B cell (primary cell): ENCODE results near the gene CCL23. TPM values are rescaled to one million over a fixed set of nuclear protein-coding genes. Genes with fewer than 3 reads are reported as not detected.

Source experiments
- ATAC-seq: fragments of 200-7000 bp; cut with Tn5 transposase; one replicate; pipeline ENCODE4 v1.10.0; 2021; ENCODE audit warnings: low read depth, mild to moderate bottlenecking, moderate number of reproducible peaks, moderate library complexity
- CTCF ChIA-PET: fragments of 350-600 bp; sonication (Branson Sonifier 250); formaldehyde crosslinking; loops from one replicate; lab custom pipeline; 2021; ENCODE audit warnings: antibody characterized with exemption, inconsistent platforms; lab: Charles Lee
- POLR2A ChIA-PET: fragments of 350-600 bp; sonication (Branson Sonifier 250); formaldehyde crosslinking; loops from one replicate; lab custom pipeline; 2021; ENCODE audit warnings: antibody characterized with exemption; lab: Charles Lee
- DNase-seq: peaks from one replicate; pipeline ENCODE4 v3.0.0; 2013
- H2AFZ ChIP-seq: 2 replicates; pipeline ENCODE4 v1.6.1; 2012; ENCODE audit warnings: mild to moderate bottlenecking, low read depth, low read length; ENCODE audit not compliant: insufficient read depth, poor library complexity, severe bottlenecking
- H3K27ac ChIP-seq, 2 donors: 1 replicate in 1 of 2; 2 replicates in 1 of 2; pipeline ENCODE4 v1.5.1; 2012 to 2013; ENCODE audit warnings: low read length in 2 of 2, mild to moderate bottlenecking in 2 of 2, moderate library complexity in 1 of 2
- H3K27me3 ChIP-seq, 4 experiments: fragments of 200-600 bp in 1 of 4; sonication (generic) in 1 of 4; replicated peaks in 1 of 4; 1 replicate in 2 of 4; 2 replicates in 2 of 4; pipeline versions ENCODE4 v1.6.1 to v1.7.0; 2013 to 2016; ENCODE audit warnings: low read length in 3 of 4, mild to moderate bottlenecking in 2 of 4, mixed read lengths in 1 of 4, moderate library complexity in 1 of 4; ENCODE audit not compliant: insufficient read depth in 4 of 4, control insufficient read depth in 3 of 4; ENCODE audit errors: control extremely low read depth in 1 of 4
- H3K36me3 ChIP-seq, 2 experiments: replicated peaks in 1 of 2; 1 replicate in 1 of 2; 2 replicates in 1 of 2; pipeline versions ENCODE4 v1.6.1 to v1.7.1; 2013; ENCODE audit warnings: low read length in 1 of 2; ENCODE audit not compliant: insufficient read depth in 2 of 2, control insufficient read depth in 1 of 2; ENCODE audit errors: control extremely low read depth in 1 of 2, extremely low read depth in 1 of 2
- H3K4me1 ChIP-seq, 2 donors: fragments of 200-600 bp in 1 of 2; sonication (generic) in 1 of 2; 1 replicate in 1 of 2; 2 replicates in 1 of 2; pipeline versions ENCODE4 v1.5.1 to v1.6.1; 2013 to 2017; ENCODE audit warnings: low read length in 2 of 2; ENCODE audit not compliant: control insufficient read depth in 2 of 2, insufficient read depth in 2 of 2
- H3K4me2 ChIP-seq: replicated peaks from 2 replicates; pipeline ENCODE3; 2012; ENCODE audit warnings: mild to moderate bottlenecking, low read depth, low read length; ENCODE audit not compliant: poor library complexity, severe bottlenecking
- H3K4me3 ChIP-seq, 5 experiments: fragments of 200-600 bp in 1 of 5; sonication (generic) in 1 of 5; 1 replicate in 3 of 5; 2 replicates in 2 of 5; pipeline versions ENCODE4 v1.5.1 to v1.7.0; 2011 to 2016; ENCODE audit warnings: low read length in 4 of 5, mild to moderate bottlenecking in 4 of 5, low read depth in 2 of 5, control low read depth in 1 of 5, moderate library complexity in 1 of 5; ENCODE audit not compliant: insufficient read depth in 1 of 5; ENCODE audit errors: control extremely low read depth in 1 of 5, extremely low read depth in 1 of 5
- H3K79me2 ChIP-seq: fragments of 200-600 bp; sonication (generic); one replicate; pipeline ENCODE4 v1.6.0; 2016; ENCODE audit warnings: low read length; ENCODE audit not compliant: control insufficient read depth, insufficient read depth
- H3K9ac ChIP-seq: fragments of 200-600 bp; sonication (generic); 2 replicates; pipeline ENCODE4 v1.6.1; 2017; ENCODE audit warnings: mild to moderate bottlenecking, low read length, moderate library complexity
- H3K9me3 ChIP-seq, 3 donors: one replicate each; pipeline versions ENCODE4 v1.6.1 to v1.7.1; 2013; ENCODE audit warnings: low read length in 2 of 3; ENCODE audit not compliant: control insufficient read depth in 2 of 3, insufficient read depth in 1 of 3; ENCODE audit errors: control extremely low read depth in 1 of 3
- H4K20me1 ChIP-seq: 2 replicates; pipeline ENCODE4 v1.6.0; 2012; ENCODE audit warnings: mild to moderate bottlenecking, low read length; ENCODE audit not compliant: insufficient read depth, control insufficient read depth, poor library complexity, severe bottlenecking
- H3K27ac Mint-ChIP-seq: one replicate; pipeline ENCODE4 v1.8.0; 2021; ENCODE audit warnings: mixed read lengths
- H3K27me3 Mint-ChIP-seq: one replicate; pipeline ENCODE4 v1.8.0; 2021; ENCODE audit warnings: mixed read lengths
- H3K4me1 Mint-ChIP-seq: one replicate; pipeline ENCODE4 v1.8.0; 2021; ENCODE audit warnings: mixed read lengths
- H3K4me3 Mint-ChIP-seq: one replicate; pipeline ENCODE4 v1.8.0; 2021; ENCODE audit warnings: mixed read lengths
- H3K9me3 Mint-ChIP-seq: one replicate; pipeline ENCODE4 v1.8.0; 2022; ENCODE audit warnings: mixed read lengths; ENCODE audit not compliant: insufficient read depth
- CTCF ChIP-seq: fragments of 200-600 bp; IDR thresholded peaks from one replicate; pipeline ENCODE4 v1.8.0; 2022; ENCODE audit warnings: antibody characterized with exemption, mild to moderate bottlenecking
- EZH2 ChIP-seq: IDR thresholded peaks from 2 replicates; pipeline ENCODE4 v1.6.1; 2012; ENCODE audit warnings: borderline replicate concordance, low read depth, mild to moderate bottlenecking, moderate library complexity, low read length; ENCODE audit not compliant: insufficient read depth, poor library complexity, severe bottlenecking
- whole genome bisulfite sequencing: methylation state at CpG from one replicate; pipeline ENCODE4 v1.1.5; 2013; ENCODE audit warnings: missing lambda C conversion rate; ENCODE audit not compliant: insufficient coverage; 5-methylcytosine and 5-hydroxymethylcytosine counted together
- intact Hi-C: fragments of 100-400 bp; cut with micrococcal nuclease; formaldehyde crosslinking; loops from one replicate; pipeline ENCODE4 v1.10.0; 2022
- polyA plus RNA-seq: library from polyadenylated mRNA; depleted of rRNA; stranded (reverse); fragments of >200 nt; gene quantifications from 2 replicates; pipeline ENCODE4 v1.2.3, GENCODE V29; 2012
- total RNA-seq, 2 donors: library from RNA; stranded (reverse); fragments of 120-200 nt in 1 of 2; gene quantifications; 1 replicate in 1 of 2; 2 replicates in 1 of 2; pipeline versions ENCODE4 v1.2.3 to v1.2.4, GENCODE V29; 2013 to 2022

The CCL23 gene
- total and polyA plus RNA-seq, 2 donors (not counting 1 experiment from before 2014, with no cell fraction given): 0.61 TPM; not detected in 1

DNA sequence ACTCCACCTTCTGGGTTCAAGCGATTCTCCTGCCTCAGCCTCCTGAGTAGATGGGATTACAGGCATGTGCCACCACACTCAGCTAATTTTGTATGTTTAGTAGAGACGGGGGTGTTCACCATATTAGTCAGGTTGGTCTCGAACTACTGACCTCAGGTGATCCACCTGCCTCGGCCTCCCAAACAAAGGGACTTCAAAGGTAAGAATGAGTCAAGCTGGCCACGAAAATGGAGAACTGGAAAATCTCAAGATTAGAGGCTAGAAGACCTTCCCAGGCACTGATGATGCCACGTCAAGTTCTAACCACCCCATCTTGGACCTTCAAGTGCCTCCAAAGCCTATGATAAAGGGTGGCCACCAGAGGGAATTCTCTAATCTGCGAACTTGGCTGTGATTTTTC, 15.1 kb downstream of the CCL23 start:
- peaks cover 21% of the 10 kb centered on the region for H3K27me3 Mint-ChIP-seq
- POLR2A ChIA-PET: no interaction called here

More for the DNA sequence above, 15.1 kb downstream of the CCL23 start:
- H3K36me3 ChIP-seq: no peaks in the 10 kb centered on the region
- ATAC-seq (no peak), DNase-seq (no peak)
- intact Hi-C loops: no loop called here
- WGBS: 65% methylated on average over 3 of the region's 7 CpGs
- Mint-ChIP-seq H3K4me3 (no peak overlapping the region), H3K4me1 (peaks cover 19% of the 10 kb centered on the region), H3K9me3 (no peaks in the 10 kb centered on the region), H3K27ac (no peak overlapping the region)
- H3K9ac ChIP-seq: no peak overlapping the region
- no peaks in the 10 kb centered on the region for H4K20me1 ChIP-seq
- no peaks in the 10 kb centered on the region for H3K79me2 ChIP-seq
- TF ChIP-seq CTCF: no peak
- no peak for TF ChIP-seq EZH2
- no peak overlapping the region for H2AFZ ChIP-seq
- H3K4me1 ChIP-seq: peaks cover 7 to 19% of the 10 kb centered on the region in 2 donors
- H3K27me3 ChIP-seq: peaks cover 0 to 4% (median 0%) of the 10 kb centered on the region in 4 experiments
- no peaks in the 10 kb centered on the region for H3K9me3 ChIP-seq
- CTCF ChIA-PET: interaction anchor here (0.6 kb wide), 1 partner anchor 132 kb away, joined by 4 read pairs; no protein-coding TSS in a partner anchor
- no peak overlapping the region for H3K4me3 ChIP-seq
- H3K4me2 ChIP-seq: no peak overlapping the region
- no peak overlapping the region for H3K27ac ChIP-seq
